HG03066 (cell line): ENCODE measurements around the gene PRSS36.
A peak's percentile ranks its signal among the peaks of the same experiment; 100 is the strongest.
"Not testable (repeated sequence)": the region's sequence is repeated elsewhere in the genome, so short reads cannot be mapped to it uniquely, and the experiment has no call there.

ENCODE experiments used
- ATAC-seq: cut with Tn5 transposase; IDR thresholded peaks from one replicate; pipeline ENCODE4 v1.9.1; 2021; ENCODE audit warnings: low read depth; ENCODE audit not compliant: unreplicated experiment

Gene PRSS36

DNA sequence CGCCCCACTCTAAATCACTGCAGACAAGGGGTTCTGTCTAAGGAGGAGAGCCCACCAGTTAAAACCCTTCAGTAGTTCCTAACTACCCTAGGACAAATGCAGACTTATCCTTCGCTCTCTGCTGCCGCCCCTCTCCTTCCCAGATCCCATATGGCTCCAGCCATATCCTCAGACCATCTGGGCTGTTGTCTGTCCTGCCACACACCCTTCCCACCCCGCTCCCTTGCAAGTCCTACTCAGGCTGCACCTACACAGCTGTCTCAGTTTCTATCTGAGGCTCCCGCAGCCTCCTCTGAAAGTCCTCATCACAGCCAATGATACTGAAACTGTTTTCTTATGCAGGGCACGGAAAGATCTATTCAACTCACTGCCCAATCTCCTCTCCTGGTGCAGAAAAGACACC is 42.4 kb downstream of the PRSS36 start:
- ATAC-seq, result peak; percentile 57

- ATAC-seq, result no peak
These were observed 43.1 kb downstream of the PRSS36 start for GRCh38 chr16:31106509-31107464.

DNA sequence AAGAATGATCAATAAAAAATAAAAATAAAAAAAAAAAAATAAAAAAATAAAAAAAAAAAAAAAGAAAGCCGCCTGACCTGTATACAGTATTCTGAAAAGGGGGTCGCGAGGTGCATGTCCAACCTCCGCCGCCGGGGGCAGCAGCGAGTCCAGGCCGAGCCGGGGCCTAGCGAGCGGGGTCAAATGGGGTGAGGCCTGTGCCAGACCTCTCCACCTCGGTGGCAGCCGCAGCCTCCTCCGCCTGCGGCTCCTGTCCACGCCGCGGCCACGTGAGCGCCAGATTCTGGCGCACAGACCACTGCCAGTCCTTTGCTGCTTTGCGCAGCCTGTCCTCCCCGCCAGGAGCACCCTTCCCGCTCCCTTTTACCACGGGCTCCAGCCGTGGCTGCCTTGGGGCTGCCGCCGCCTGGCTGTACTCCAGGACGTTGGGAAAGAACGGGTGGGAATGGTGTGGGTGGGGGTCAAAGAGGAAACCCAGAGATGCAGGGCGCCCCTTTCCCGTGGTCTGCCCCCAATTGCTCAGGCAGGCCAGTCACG is 44.1 kb downstream of the PRSS36 start:
- ATAC-seq, result no peak

- not testable (repeated sequence) for ATAC-seq
These were observed 48.8 kb downstream of the PRSS36 start for GRCh38 chr16:31100876-31101641.

GRCh38 chr16:31099860-31100638 is 49.8 kb downstream of the PRSS36 start:
- ATAC-seq, result no peak

DNA sequence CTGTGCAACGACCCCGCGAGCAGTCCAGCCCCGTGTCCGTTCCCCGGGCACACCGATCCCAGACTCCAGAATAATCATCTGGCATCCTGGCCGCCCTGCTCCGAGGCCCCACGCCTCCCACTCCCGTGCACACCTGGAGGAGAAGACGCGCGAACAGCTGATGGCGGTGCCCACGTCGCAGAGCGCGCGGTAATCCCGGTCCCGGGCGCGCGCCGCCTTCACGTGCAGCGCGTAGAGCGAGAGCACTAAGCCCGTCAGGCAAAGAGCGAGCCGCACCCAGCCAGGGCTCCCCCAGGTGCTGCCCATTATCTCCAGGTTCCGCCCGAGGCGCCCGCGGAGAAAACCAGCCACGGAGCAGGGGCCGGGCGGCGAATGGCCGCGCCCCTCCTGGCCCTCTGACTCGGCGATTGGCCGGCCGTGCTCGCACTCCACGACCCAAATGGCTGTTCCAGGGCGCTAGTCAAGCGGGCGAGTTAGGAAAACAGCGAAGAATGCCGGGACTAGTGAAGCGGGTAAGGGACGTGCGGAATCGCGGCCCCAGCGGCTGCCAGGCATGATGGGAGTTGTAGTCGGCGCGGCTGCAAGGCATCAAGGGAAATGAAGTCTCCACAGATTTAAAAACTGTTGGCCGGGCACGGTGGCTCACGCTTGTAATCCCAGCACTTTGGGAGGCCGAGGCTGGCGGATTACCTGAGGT is 55.3 kb downstream of the PRSS36 start, which contains the start of gene VKORC1:
Gene VKORC1 (minus strand): TSS at position 374 of the 697 bp plus-strand sequence. CDS start 68 bp downstream, at position 306.
- ATAC-seq, result peak; percentile 82

DNA sequence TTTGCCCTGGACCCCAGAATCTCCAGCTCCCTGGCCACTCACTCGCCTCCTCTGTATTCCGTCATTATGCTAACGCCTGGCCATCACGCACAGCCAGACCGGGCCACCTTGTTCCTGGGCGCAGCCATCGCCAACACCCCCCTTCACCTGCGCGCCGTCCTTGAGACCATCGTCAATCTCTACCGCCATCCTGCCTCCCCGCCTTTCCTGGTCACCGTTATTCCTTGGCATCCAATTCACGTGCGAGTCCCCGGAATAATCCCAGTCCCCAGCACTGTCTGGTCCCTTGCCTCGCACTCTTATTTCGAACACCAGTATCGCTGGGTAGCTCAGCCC is 55.8 kb downstream of the PRSS36 start:
- ATAC-seq, result peak; percentile 7

DNA sequence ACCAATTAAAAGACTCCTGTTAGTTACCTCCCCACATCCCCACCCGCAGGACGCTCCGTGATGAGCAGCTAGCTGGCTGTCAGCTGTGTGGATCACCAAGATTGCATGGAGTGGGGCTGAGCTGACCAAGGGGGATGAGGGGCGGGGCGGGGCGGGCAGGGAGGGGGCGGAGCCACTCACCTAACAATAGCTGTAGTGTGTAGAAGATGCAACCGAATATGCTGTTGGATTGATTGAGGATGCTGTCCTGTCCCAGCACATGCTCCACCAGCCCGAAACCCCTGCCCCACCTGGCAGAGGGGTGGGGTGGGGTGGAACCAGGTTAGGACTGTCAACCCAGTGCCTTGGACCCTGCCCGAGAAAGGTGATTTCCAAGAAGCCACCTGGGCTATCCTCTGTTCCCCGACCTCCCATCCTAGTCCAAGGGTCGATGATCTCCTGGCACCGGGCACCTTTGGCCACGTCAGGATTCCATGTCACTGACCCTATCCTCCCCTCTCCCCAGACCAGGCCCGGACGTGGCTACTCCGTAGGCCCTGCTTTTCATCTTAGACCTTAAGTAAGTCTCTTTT is 56.6 kb downstream of the PRSS36 start:
- ATAC-seq, result no peak

DNA sequence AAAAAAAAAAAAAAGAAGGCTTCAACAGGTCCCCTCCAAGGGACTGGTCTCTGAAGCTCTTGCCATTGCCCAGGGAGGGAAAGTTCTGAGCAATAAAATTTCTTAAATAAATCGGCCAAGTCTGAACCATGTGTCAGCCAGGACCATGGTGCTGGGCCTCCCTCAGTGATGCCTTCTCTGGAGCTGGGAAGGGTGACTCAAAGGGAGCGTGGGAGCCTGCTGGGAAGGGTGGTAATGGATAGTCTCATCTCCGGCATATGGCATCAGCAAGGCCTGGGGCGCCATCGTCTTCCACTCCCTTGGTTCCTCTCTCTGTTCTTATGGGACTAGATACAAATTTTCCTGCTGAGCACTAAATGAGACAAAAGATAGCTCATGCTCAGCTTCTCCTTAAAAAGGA is 57.5 kb downstream of the PRSS36 start:
- ATAC-seq, result no peak

- no peak for ATAC-seq
These were observed 59.3 kb downstream of the PRSS36 start for GRCh38 chr16:31090540-31090939.

- ATAC-seq, result no peak
These were observed 60.7 kb downstream of the PRSS36 start for GRCh38 chr16:31089199-31089598.
